HG03108 (cell line): ENCODE results near the gene BCL2L1.
A peak's percentile ranks its signal among the peaks of the same experiment; 100 is the strongest.

Source experiments
- ATAC-seq: cut with Tn5 transposase; IDR thresholded peaks from one replicate; pipeline ENCODE4 v1.9.1; 2021; ENCODE audit warnings: moderate library complexity; ENCODE audit not compliant: unreplicated experiment

The BCL2L1 gene

GRCh38 chr20:31710423-31711108 lies 12.1 kb downstream of the BCL2L1 start:
- no peak for ATAC-seq

GRCh38 chr20:31709939-31710338 lies 12.7 kb downstream of the BCL2L1 start:
- no peak for ATAC-seq

DNA sequence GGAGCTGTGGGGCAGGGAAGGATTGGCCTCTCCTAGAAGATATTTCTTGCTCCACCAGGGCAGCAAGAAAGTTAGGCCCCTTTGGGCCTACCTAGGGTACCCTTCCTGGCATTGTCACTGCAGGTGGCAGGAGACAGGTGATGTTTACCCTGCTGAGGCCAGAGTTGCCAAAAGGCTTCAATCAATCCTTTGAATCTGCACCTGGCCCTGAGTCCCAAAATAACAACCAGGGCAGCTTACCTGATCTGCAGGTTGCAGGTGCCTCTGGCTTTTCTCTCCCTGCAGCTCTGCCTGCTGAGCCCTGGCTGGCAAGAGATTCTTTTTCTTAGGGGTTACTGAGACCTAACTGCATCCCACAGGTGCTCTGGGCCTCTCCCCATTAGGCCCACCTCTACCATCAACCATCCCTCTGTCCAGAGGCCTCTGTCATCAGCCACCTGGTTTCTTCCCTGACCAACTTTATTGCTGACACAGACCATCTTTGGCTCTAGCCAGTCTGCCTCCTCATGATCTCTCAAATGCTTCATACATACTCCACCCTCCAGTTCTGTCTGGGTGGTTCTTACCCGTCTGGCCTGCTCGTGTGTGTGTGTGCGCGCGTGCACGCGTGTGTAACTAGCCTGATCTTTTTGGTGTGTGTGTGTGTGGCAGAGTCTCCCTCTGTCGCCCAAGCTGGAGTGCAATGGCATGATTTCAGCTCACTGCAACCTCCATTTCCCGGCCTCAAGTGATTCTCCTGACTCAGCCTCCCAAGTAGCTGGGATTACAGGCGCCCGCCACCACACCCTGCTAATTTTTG lies 13.7 kb downstream of the BCL2L1 start:
- no peak for ATAC-seq

- ATAC-seq: no peak
Observed at GRCh38 chr20:31707994-31708735, 14.5 kb downstream of the BCL2L1 start.

DNA sequence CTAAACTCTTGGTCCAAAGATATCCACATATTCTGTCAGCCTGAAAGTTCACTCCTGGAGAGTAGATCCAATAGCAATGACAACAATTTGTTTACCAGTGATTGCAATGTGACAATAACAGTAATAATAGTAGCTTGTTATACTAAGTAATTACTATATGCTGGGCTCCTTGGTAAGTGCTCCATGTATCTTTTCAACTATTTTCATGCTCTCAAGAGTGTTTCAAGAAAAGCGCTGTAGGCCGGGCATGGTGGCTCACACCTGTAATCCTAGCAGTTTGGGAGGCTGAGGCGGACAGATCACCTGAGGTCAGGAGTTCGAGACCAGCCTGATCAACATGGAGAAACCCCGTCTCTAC lies 15.4 kb downstream of the BCL2L1 start:
- ATAC-seq: no peak

DNA sequence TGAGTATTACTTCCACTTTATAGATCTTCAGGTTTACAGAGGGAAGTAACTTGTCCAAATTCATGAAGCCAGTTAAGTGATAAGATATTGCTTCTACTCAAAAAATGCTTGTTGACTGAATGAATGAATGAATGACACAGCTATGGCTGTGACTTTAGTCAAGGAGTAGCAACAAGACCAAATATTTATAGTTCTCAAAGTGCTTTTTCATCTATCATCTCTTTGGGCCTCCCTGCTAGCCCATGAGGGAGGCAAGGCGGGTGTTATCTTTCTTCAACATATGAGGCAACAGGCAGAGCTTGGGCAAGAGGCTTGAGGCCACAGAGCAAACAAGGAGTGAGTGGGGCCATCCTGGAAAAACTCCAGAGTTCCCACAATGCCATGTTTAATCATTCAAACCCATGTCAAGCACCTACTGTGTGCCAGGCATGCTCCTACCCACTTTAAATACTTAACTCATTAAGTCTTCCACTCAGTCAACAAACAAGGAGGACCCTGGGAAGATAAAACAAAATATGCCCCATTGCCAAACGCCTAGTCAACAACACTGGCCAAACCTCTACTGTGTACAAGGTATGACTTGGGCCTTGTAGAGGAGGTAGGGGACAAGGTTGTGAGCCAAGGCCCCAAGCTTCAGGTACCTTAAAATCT lies 15.9 kb downstream of the BCL2L1 start:
- ATAC-seq: no peak

DNA sequence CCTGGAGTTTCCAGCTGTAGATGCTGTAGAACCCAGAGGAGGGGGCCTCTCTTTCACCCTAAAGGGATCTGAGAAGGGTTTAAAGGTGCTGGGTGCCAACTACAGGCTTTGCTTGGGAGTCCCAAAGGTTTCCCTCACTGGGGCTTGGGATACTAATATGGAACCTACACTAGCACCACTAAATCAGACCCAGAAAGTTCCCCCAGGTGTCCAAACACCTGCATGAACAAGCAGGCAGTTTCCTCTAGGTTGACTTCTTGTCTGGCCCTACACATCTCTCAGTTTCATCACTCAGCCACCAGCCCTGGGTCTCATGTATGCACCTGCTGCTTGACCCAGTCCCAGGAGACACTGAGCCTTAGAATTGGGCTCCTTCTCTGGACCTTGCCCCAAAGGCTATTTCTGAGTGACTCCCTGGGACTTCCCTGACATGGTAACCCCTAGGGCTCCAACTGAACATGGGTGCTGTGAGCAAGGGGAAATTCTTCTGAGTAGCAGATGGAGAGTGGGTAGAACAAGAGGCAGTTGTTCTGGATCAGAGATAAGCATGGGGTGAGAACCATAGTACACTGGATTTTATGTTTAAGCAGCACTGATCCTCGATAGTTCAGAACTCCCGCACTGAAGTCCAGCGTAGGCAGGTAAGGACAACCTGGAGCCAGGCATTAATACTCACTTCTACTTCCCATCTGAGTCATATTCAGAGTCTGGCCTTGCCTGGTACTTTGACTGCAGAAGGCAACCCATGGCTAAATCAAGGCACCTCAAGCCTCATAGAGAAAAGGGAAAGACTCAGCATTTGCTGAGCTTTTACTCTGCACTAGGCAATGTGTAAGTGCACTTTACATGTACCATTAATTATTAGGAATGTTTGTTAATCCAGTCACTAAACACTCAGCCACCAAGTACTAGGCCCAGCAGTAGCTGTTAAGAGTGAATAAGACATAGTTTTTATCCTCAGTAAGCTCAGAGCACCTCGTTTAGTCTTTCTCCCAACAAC lies 16.8 kb downstream of the BCL2L1 start:
- peak; percentile 91 for ATAC-seq

- ATAC-seq: no peak
Observed at GRCh38 chr20:31705191-31705590, 17.5 kb downstream of the BCL2L1 start.

DNA sequence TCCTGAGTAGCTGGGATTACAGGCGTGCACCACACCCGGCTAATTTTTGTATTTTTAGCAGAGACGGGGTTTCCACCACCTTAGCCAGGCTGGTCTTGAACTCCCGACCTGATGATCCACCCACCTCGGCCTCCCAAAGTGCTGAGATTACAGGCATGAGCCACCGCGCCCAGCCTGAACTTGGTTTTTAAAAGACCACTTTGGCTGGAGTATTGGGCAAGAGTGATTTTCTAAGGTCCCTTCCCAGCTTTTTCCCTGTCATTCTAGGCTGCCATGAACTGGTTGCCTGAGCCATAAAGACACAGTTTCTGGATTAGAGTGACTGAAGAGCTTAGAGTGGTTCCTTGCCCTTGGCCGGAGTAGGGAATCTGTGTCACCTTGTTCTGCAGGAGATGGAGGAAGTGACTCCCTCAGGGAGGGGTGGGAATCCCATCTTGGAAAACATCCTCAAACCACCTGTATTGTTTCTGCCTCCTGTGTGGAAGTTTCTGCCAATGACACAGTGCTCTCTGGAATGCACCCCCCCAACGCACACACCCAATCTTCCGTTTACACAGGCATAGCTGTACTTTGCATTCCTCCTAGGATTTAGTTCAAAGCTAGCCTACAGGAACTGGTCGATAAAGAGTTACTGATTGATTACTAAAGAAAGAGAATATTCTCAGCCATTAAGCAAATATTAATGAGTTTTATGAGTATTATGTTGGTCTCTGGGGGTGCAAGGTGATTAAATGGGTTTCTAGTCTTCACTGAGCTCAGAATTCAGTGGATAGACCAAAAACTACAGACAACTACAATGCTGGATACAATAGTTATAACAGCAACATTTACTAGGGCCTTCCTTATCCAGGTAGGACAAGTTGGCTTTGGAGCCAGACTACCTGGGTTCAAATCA lies 18.2 kb downstream of the BCL2L1 start:
- no peak for ATAC-seq

- no peak for ATAC-seq
Observed at GRCh38 chr20:31701591-31701990, 21.1 kb downstream of the BCL2L1 start.

DNA sequence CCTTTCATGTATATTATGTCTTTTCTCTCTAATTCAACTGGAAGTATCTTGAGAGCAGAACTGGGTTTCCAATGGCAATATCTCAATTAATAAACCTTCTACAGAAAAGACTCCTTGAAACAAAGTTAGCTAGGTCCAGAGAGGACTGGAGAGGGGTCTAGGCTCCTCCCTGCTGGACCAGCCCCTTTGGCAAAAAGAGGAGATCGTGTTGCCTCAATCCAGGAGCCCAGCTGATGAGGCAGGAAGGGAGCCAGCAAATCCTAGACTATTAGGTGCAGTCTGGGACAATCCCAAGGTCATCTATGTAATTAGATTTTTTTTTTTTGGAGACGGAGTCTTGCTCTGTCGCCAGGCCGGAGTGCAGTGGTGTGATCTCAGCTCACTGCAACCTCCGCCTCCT lies 21.9 kb downstream of the BCL2L1 start:
- no peak for ATAC-seq

GRCh38 chr20:31699801-31700728 lies 22.6 kb downstream of the BCL2L1 start:
- no peak for ATAC-seq

DNA sequence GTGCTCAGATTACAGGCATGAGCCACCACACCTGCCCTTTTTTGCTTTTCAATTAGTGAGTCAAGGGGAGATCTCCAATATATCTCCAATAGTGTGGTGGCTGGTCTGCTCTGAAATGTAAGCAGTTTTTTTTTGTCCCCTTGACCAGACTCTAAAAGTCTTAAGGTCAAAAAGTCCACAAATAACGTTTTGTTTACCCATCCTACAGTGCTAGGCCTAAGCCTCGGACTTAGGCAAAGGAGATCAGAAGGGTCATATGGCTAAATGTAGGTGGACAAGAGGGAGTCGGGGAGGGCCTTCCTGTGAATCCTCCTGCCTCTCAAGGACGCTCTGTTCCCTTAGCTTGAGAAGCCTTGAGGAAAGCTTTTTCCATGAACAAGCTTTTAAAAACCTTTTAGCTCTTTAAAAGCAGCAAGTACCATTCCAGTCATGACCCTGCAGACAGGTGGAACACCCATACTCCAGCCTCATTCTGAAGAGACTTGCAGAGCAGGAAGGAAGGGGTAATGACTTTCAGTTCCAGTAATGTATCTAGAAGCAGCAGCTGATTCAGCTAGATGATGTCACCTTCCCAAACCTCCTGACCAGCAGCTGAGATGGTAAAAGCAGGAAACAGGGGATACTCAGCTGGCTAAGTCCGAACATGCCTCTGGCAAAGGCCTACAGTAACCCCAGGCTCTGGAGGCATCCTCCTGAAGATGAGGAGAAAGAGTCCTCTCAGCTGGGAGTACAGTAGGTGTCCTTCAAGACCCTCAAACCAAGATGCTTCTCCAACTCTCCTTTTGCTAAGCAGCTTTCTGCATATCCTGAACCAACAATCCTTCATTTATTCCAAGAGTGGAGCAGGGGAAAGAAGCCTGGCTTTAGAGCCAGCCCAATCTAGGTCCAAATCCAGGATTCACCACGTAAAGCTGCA lies 23.6 kb downstream of the BCL2L1 start:
- peak; percentile 89 for ATAC-seq

DNA sequence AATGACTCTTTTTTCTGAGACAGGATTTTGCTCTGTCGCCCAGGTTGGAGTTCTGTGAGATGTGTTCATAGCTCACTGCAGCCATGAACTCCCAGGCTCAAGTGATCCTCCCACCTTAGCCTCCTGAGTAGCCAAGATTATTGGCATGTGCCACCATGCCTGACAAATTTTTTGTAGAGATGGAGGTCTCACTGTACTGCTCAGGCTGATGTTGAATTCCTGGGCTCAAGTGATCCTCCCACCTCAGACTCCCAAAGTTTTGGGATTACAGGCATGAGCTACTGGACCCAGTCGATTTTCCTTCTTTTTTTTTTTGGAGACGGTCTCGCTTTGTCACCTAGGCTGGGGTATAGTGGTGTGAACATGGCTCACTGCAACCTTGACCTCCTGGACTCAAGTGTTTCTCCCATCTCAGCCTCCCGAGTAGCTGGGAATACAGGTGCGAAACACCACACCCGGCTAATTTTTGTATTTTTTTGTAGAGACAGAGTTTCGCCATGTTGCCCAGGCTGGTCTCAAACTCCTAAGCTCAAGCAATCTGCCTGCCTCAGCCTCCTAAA lies 24.3 kb downstream of the BCL2L1 start:
- no peak for ATAC-seq

DNA sequence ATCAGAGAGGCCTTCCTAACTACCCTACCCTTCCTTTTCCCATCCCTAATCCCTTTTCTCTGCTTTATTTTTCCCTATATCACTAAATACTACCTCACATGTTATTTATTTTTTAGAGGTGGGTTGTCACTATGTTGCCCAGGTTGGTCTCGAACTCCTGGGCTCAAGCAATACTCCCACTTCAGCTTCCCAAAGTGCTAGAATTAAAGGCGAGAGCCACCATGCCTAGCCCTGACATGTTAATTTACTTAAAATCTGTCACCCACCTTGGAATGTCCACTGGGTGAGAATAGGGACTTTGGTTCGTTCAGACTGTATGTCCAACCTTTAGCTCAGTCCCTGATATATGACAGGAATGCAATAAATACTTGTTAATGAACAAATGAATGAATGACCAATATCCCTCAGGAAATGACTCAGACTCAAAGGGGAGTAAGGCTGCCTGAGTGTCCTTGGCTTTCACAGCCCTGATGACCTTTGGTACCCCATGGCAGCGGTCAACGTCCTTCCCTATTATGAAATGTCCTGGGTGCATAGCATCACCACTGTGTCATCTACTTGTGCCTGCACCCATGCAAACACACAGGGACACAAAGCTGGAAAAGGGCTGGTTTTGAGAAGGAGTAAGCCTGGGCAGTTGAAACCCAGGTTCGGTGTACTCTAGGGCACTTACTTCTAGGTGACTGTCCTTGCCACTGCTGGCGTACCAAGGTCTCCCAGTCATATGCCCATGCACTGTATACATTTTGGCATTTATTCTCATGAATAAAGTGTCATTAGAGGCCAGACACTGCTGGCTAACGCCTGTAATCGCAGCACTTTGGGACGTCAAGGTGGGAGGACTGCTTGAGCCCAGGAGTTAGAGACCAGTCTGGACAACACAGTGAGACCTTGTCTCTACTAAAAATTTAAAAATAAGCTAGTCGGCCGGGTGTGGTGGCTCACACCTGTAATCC lies 26.5 kb downstream of the BCL2L1 start:
- ATAC-seq: no peak
